Activated CD4-positive, alpha-beta memory T cell treated with anti-CD3 and anti-CD28 coated beads, Interleukin-2, amount 10 ng/mL, durations not matched to agents 7 days and 5 days (primary cell): Measurements from ENCODE around the gene ADGRG2. TPM values are rescaled to one million over a fixed set of nuclear protein-coding genes. Genes with fewer than 3 reads are reported as not detected.

Experiments used
- CTCF ChIA-PET: fragments of 350-600 bp; sonication (Branson Sonifier 250); formaldehyde crosslinking; loops from one replicate; lab custom pipeline; 2021; ENCODE audit warnings: antibody characterized with exemption, inconsistent platforms; lab: Charles Lee
- POLR2A ChIA-PET: fragments of 350-600 bp; sonication (Branson Sonifier 250); formaldehyde crosslinking; loops from one replicate; lab custom pipeline; 2021; ENCODE audit warnings: antibody characterized with exemption; lab: Charles Lee
- DNase-seq: peaks from one replicate; pipeline ENCODE4 v3.0.0-alpha.2; 2020
- H3K27ac Mint-ChIP-seq: one replicate; pipeline ENCODE4 v1.8.0; 2021; ENCODE audit warnings: mild to moderate bottlenecking, mixed read lengths
- H3K27me3 Mint-ChIP-seq: one replicate; pipeline ENCODE4 v1.8.0; 2021; ENCODE audit warnings: mixed read lengths
- H3K36me3 Mint-ChIP-seq: one replicate; pipeline ENCODE4 v1.8.0; 2021; ENCODE audit warnings: low read depth, mixed read lengths
- H3K4me1 Mint-ChIP-seq: one replicate; pipeline ENCODE4 v1.8.0; 2021; ENCODE audit warnings: mixed read lengths
- H3K4me3 Mint-ChIP-seq: one replicate; pipeline ENCODE4 v1.8.0; 2021; ENCODE audit warnings: mild to moderate bottlenecking, mixed read lengths
- H3K9me3 Mint-ChIP-seq: one replicate; pipeline ENCODE4 v1.8.0; 2021; ENCODE audit warnings: mixed read lengths
- total RNA-seq, 2 experiments: library from RNA; stranded (reverse); gene quantifications; one replicate each; pipeline ENCODE4 v1.2.3, GENCODE V29; 2021

ADGRG2 gene, protein sequence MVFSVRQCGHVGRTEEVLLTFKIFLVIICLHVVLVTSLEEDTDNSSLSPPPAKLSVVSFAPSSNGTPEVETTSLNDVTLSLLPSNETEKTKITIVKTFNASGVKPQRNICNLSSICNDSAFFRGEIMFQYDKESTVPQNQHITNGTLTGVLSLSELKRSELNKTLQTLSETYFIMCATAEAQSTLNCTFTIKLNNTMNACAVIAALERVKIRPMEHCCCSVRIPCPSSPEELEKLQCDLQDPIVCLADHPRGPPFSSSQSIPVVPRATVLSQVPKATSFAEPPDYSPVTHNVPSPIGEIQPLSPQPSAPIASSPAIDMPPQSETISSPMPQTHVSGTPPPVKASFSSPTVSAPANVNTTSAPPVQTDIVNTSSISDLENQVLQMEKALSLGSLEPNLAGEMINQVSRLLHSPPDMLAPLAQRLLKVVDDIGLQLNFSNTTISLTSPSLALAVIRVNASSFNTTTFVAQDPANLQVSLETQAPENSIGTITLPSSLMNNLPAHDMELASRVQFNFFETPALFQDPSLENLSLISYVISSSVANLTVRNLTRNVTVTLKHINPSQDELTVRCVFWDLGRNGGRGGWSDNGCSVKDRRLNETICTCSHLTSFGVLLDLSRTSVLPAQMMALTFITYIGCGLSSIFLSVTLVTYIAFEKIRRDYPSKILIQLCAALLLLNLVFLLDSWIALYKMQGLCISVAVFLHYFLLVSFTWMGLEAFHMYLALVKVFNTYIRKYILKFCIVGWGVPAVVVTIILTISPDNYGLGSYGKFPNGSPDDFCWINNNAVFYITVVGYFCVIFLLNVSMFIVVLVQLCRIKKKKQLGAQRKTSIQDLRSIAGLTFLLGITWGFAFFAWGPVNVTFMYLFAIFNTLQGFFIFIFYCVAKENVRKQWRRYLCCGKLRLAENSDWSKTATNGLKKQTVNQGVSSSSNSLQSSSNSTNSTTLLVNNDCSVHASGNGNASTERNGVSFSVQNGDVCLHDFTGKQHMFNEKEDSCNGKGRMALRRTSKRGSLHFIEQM
- total RNA-seq: not detected

DNA sequence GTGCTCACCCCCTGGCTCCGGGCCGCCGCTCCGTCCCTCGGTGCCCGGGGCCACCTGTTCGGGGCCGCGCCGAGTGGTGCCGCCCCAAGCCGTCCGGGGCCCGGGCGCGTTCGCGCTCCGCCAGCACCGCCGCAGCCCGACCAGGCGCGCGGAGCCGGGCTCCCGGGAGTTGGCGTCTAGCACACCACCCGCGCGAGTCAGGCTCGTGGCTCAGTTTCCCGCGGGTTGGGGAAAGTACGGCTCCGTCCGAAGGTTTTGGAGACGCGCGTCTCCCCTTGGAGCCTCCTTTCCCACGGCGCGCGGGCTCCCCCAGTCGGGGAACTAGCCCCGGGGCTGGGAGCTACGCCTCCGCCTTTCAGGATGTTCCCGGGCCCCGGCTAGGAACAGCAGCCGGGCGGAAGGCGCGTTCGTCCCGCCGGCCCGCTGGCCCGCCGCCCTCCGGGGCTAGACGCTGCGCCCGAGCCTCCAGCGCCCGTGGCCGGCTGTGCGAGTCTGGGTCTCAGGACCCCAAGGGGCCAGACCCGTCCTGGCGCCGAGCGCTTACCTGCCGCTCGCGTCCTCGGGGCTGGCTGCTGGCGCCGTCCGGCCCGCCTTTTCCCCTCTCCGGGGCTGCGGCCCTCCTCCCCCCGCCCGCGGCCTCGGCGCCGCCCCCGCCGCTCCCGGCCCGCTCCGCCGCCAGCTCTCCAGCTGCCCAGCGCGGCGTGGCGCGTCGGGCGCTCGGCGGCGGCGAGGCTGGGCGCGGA lies at the start of gene ADGRG2:
Gene ADGRG2, minus strand, starts transcription at position 571 of the 743 bp plus-strand sequence. CDS start 53,634 bp downstream, outside the sequence.
- Mint-ChIP-seq H3K36me3 (no peaks in the 10 kb centered on the region), H3K9me3 (no peaks in the 10 kb centered on the region), H3K27ac (no peak within 1 kb of the TSS), H3K4me1 (no peaks in the 10 kb centered on the region), H3K4me3 (no peak within 1 kb of the TSS), H3K27me3 (peaks cover 44% of the 10 kb centered on the region)
- POLR2A ChIA-PET: no interaction called here
- CTCF ChIA-PET: no interaction called here
- no peak for DNase-seq

DNA sequence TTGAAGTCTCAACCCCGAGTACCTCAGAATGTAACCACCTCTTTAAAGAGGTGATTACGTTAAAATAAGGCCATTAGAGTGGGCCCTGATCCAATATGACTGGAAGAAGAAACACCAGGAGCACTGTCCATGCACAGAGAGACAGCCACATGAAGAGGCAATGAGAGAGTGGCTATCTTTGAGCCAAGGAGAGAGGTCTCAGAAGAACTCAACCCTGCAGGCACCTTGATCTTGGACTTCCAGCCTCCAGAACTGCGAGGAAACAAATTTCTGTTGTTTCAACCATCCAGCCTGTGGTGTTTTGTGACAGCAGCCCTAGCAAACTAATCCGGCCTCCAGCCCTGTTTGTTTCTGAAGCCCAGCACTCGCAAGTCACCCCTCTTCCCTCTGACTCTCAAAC lies 46.3 kb upstream of the ADGRG2 start:
- no peak for DNase-seq
- Mint-ChIP-seq H3K4me3 (no peak overlapping the region), H3K4me1 (no peaks in the 10 kb centered on the region), H3K36me3 (no peaks in the 10 kb centered on the region), H3K27ac (no peak overlapping the region), H3K9me3 (no peaks in the 10 kb centered on the region), H3K27me3 (no peaks in the 10 kb centered on the region)
- CTCF ChIA-PET: no interaction called here
- POLR2A ChIA-PET: no interaction called here

DNA sequence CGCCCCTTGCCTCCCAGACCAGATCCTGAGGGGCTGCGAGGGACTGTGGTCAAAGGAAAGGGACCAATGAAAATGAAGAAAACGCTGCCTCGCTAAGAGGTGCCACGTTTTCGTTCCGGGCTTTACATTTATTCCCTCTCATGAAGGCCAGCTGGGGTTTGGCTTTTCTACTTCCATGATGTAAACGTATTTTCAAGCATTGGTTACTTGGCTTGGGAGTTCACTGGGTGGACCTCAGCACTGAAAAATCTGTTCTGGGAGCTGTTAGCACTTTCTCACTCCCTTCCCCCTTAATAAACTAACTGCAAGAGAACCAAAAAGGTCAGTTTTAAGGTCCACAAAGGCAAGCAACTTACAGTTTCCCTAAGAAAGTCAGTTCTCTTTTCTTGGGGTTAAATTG lies 40.6 kb upstream of the ADGRG2 start:
- Mint-ChIP-seq H3K4me1 (no peaks in the 10 kb centered on the region), H3K4me3 (no peak overlapping the region), H3K9me3 (no peaks in the 10 kb centered on the region), H3K27ac (no peak overlapping the region), H3K36me3 (no peaks in the 10 kb centered on the region), H3K27me3 (no peaks in the 10 kb centered on the region)
- CTCF ChIA-PET: no interaction called here
- POLR2A ChIA-PET: no interaction called here
- no peak for DNase-seq

DNA sequence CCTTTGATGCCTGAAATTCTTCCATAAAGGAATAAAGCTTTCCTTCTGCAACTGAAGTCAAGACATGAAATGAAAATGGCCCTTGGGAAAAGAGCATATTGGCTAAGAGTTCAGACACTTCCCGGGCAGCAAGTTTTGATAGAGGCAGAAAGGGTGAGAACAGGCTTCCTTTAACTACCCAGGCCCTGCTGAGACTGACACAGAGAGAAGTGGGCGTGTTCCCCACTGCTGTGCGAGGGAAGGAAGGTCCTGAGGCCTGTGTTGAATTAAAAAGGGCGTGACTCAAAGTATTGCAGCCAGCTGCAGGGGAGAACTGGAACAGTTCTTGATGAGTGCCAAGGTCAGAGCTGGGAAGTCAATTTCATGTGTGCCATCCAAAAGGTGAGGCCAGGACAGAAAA lies 33.9 kb upstream of the ADGRG2 start:
- no peak overlapping the region for H3K4me3 Mint-ChIP-seq
- H3K27me3 Mint-ChIP-seq: no peaks in the 10 kb centered on the region
- H3K4me1 Mint-ChIP-seq: no peaks in the 10 kb centered on the region
- no peaks in the 10 kb centered on the region for H3K9me3 Mint-ChIP-seq
- POLR2A ChIA-PET: no interaction called here
- H3K27ac Mint-ChIP-seq: no peak overlapping the region
- CTCF ChIA-PET: no interaction called here
- no peak for DNase-seq
- H3K36me3 Mint-ChIP-seq: no peaks in the 10 kb centered on the region

DNA sequence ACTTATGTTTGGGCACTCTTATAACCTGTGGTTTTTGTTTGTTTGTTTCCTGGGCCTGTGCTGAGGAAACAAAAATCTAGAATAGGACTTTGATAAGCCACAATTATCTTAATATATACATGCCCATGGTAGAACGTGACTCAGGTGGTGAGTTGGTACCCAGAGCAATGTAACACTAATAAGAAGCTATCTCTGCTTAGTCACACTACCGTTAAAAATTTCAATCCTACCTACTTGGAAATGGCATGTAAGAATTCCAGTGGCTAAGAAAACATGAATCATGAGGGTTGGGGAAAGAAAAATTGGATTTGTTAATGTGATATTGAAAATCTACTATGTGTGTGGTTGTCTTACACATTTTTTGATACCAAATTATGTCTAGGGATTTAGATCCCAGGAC lies 30.5 kb upstream of the ADGRG2 start:
- ChIA-PET POLR2A (no interaction called here), CTCF (no interaction called here)
- Mint-ChIP-seq H3K27me3 (no peaks in the 10 kb centered on the region), H3K27ac (no peak overlapping the region), H3K36me3 (no peaks in the 10 kb centered on the region), H3K4me1 (no peaks in the 10 kb centered on the region), H3K4me3 (no peak overlapping the region), H3K9me3 (no peaks in the 10 kb centered on the region)
- no peak for DNase-seq

DNA sequence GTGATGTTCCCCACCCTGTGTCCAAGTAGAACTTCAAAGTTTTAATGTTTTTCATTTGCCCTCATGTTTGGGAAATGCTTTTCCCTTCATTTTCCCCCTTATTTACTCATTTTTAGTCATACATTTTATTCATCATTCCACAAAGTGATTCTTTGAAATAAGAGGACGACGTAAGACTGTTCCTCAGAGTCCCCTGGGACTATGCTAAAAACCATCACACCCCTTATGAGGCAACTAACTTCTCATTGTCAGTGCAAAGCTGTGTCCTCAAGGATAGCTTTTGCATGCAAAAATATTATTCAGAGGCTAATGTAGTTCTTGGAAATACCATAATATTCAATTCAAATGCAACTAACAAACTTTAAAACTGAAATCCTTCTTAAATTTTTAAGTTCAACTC lies 14.8 kb upstream of the ADGRG2 start:
- DNase-seq: no peak
- H3K4me1 Mint-ChIP-seq: no peaks in the 10 kb centered on the region
- ChIA-PET CTCF (no interaction called here), POLR2A (no interaction called here)
- H3K27ac Mint-ChIP-seq: no peak overlapping the region
- H3K36me3 Mint-ChIP-seq: no peaks in the 10 kb centered on the region
- no peaks in the 10 kb centered on the region for H3K9me3 Mint-ChIP-seq
- H3K27me3 Mint-ChIP-seq: no peaks in the 10 kb centered on the region
- no peak overlapping the region for H3K4me3 Mint-ChIP-seq

DNA sequence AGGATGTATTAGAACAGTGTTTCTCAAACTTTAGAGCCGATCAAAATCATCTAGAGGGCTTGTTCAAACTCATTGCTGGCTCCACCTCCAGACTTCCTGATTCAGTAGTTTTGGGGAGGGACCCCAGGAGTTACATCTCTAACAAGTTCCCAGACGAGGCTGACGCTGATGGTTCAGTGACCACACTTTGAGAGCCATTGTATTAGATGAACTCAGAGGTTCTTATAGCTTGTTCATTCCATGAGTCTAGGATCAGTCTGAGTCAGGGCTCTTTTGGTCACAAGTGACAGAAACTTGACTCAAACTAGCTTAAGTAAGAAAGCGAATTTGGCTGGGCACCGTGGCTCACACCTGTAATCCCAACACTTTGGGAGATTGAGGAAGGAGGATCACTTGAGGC lies 11.5 kb upstream of the ADGRG2 start:
- no peaks in the 10 kb centered on the region for H3K9me3 Mint-ChIP-seq
- H3K27me3 Mint-ChIP-seq: no peaks in the 10 kb centered on the region
- no peaks in the 10 kb centered on the region for H3K4me1 Mint-ChIP-seq
- no peaks in the 10 kb centered on the region for H3K36me3 Mint-ChIP-seq
- ChIA-PET CTCF (no interaction called here), POLR2A (no interaction called here)
- no peak overlapping the region for H3K27ac Mint-ChIP-seq
- no peak for DNase-seq
- H3K4me3 Mint-ChIP-seq: no peak overlapping the region

DNA sequence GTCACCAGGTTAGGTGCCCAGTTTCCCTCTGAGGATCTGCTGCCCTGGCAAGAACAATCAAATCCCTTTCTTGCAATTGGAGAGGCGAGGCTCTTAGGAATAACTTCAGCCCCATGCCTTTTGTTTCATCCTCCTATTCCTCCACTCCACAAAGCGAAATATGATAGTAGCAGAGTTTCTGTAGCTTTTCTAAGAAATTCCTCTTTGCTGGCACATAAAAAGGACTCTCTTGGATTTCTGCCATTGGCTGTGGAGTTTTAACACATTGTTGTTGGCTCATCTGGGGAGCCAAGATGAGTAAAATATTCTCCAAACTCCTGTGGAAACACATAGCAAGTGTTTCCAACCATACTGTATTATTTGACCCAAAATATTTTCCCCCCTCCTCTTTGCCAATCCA lies 11.0 kb upstream of the ADGRG2 start:
- DNase-seq: no peak
- no peaks in the 10 kb centered on the region for H3K4me1 Mint-ChIP-seq
- CTCF ChIA-PET: no interaction called here

DNA sequence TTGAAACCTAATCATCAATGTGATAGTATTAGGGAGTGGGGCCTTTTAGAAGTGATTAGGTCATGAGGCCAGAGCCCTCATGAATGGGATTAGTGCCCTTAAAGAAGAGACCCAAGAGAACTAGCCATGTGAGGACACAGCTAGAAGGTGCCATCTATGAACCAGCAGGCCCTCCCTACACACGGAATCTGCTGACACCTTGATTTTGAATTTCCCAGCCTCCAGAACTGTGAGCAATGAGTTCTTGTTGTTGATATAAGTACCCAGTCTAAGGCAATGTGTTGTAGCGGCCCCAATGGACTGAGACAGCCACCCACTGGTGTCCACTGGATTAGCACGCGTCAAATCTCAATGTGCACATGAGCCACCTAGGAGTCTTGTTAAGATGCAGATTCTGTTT lies 8.4 kb upstream of the ADGRG2 start:
- Mint-ChIP-seq H3K4me3 (no peak overlapping the region), H3K36me3 (no peaks in the 10 kb centered on the region), H3K4me1 (no peaks in the 10 kb centered on the region), H3K27me3 (no peaks in the 10 kb centered on the region), H3K9me3 (no peaks in the 10 kb centered on the region), H3K27ac (no peak overlapping the region)
- CTCF ChIA-PET: no interaction called here
- POLR2A ChIA-PET: no interaction called here
- no peak for DNase-seq

More for the DNA sequence above, 11.0 kb upstream of the ADGRG2 start:
- POLR2A ChIA-PET: no interaction called here
- Mint-ChIP-seq H3K36me3 (no peaks in the 10 kb centered on the region), H3K27ac (no peak overlapping the region), H3K4me3 (no peak overlapping the region), H3K27me3 (no peaks in the 10 kb centered on the region), H3K9me3 (no peaks in the 10 kb centered on the region)

DNA sequence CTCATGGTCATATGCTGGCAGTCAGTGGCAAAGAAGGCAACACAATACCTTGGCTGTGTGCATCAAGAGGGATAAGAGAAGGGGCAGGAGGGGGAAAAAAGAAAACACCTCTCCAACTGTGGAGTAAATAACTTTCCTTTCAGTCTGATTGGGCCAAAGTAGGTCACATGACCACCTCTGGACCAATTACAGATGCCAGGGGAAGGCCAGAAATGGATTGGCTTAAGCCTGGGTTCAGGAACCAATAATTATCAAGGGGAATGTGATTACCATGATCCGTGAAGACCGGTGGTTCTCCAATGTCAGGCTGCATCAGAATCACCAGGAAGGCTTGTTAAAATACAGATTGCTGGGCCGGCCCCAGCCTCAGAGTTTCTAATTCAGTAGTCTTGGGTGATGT lies 7.4 kb upstream of the ADGRG2 start:
- H3K4me3 Mint-ChIP-seq: no peak overlapping the region
- no peak overlapping the region for H3K27ac Mint-ChIP-seq
- no peaks in the 10 kb centered on the region for H3K9me3 Mint-ChIP-seq
- ChIA-PET POLR2A (no interaction called here), CTCF (no interaction called here)
- peaks cover 1% of the 10 kb centered on the region for H3K27me3 Mint-ChIP-seq
- no peaks in the 10 kb centered on the region for H3K36me3 Mint-ChIP-seq
- H3K4me1 Mint-ChIP-seq: no peaks in the 10 kb centered on the region
- DNase-seq: no peak

DNA sequence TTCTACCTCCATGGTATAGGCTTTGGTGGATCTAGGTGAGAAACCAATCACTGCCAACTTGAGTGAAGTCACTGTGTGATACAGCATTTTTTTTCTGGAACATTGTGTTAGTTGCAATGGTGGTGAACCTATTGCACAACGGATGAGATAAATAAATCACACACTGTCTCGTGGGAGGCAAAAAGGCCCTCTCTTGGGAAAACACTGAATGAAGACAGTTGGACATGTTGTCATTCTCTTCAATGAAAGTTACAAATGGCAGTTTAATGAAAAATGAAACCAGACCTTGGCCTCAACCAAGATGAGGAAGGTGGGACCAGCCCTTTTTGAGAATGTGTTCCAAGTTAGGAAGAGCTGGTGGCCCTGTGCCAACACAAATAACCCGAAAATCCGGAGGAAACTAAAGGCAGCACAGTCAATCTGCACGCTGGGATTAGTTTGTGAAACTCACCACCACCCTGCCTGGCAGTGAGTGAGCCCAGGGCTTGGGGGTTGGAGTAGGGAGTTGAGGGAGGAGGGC lies 5.4 kb upstream of the ADGRG2 start:
- Mint-ChIP-seq H3K4me3 (no peak overlapping the region), H3K27me3 (peaks cover 19% of the 10 kb centered on the region), H3K4me1 (no peaks in the 10 kb centered on the region), H3K9me3 (no peaks in the 10 kb centered on the region), H3K27ac (no peak overlapping the region), H3K36me3 (no peaks in the 10 kb centered on the region)
- POLR2A ChIA-PET: no interaction called here
- CTCF ChIA-PET: no interaction called here
- DNase-seq: no peak

DNA sequence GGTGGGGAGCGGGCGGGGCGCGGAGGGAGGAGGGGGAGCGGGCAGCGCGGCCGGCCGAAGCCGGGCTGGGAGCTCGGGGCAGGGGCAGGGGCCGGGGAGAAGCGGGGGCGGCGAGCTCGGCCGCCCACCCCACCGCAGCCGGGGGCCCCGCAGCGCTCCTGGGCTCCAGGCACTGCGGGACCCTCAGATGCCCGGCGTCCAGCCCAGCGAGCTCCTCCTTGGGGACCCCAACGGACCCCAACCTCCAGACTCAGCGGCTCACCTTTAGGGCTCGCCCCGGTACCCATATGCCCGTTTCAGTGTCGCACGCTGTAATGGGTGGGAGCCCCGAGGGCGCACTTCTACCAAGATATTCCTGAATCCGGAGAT lies 357 bp upstream of the ADGRG2 start:
- H3K27me3 Mint-ChIP-seq: peaks cover 44% of the 10 kb centered on the region
- H3K4me1 Mint-ChIP-seq: no peaks in the 10 kb centered on the region
- no peaks in the 10 kb centered on the region for H3K9me3 Mint-ChIP-seq
- no peak for DNase-seq
- POLR2A ChIA-PET: no interaction called here
- H3K27ac Mint-ChIP-seq: no peak overlapping the region
- no peak overlapping the region for H3K4me3 Mint-ChIP-seq
- H3K36me3 Mint-ChIP-seq: no peaks in the 10 kb centered on the region
- CTCF ChIA-PET: no interaction called here

DNA sequence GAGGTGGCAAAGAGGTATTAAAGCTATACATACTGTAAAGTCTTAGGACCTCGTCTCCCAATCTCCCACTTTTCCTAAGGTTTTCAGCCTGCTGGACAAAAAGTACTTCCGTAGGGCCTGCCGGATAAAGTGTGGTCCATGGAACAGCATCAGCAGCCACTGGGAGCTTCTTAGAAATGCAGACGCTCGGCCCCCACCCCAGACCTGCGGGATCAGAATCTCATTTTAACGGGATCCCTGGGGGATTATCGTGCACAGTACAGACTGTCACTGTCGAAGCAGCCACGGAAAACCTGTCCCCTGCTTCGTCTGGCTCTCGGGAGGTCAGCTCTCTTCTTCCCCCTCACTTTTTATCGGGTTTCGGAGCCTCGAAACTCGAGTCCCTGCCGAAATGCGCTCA lies 802 bp downstream of the ADGRG2 start:
- H3K4me1 Mint-ChIP-seq: no peaks in the 10 kb centered on the region
- H3K9me3 Mint-ChIP-seq: no peaks in the 10 kb centered on the region
- POLR2A ChIA-PET: no interaction called here
- no peak overlapping the region for H3K27ac Mint-ChIP-seq
- H3K4me3 Mint-ChIP-seq: no peak overlapping the region
- peaks cover 44% of the 10 kb centered on the region for H3K27me3 Mint-ChIP-seq
- no peak for DNase-seq
- H3K36me3 Mint-ChIP-seq: no peaks in the 10 kb centered on the region
- CTCF ChIA-PET: no interaction called here
